ENCODE measurements around the gene PTPRN2. TPM values are rescaled to one million over a fixed set of nuclear protein-coding genes. Genes with fewer than 3 reads are reported as not detected.

Gene PTPRN2
- total and polyA plus RNA-seq, 2 of the 8 experiments (the other 6 are each of a cell fraction or from before 2014, with no cell fraction given) = 2.6 to 4.5 TPM

GRCh38 chr7:158581440-158582088 lies 6.1 kb downstream of the PTPRN2 start:
- Histone ChIP-seq H4K8ac (ENCODE audit: extremely low read depth, insufficient read depth, low read length) (no peak overlapping the region), H2BK20ac (ENCODE audit: low read length) (no peak overlapping the region), H3K9ac (replicated peaks in 1 of 4; ENCODE audit: extremely low read depth in 1 of 4, low read depth in 3 of 4, low read length in 3 of 4) (no peak overlapping the region), H3K27me3 (replicated peaks in 1 of 4; ENCODE audit: control insufficient read depth in 3 of 4, extremely low read depth in 1 of 4, insufficient read depth in 3 of 4, low read length in 3 of 4) (peaks cover 0 to 19% (median 13%) of the 10 kb centered on the region in 4 experiments; a peak in 6 of 7 replicates), H4K20me1 (replicated peaks in 1 of 2; ENCODE audit: control insufficient read depth in 1 of 2, insufficient read depth in 2 of 2, low read length in 2 of 2) (peaks cover 0 to 3% of the 10 kb centered on the region in 2 experiments), H3K23me2 (ENCODE audit: low read depth, low read length) (peaks cover 1% of the 10 kb centered on the region; the same call in 1 of the 2 replicates), H2AK5ac (ENCODE audit: low read depth, low read length) (no peak overlapping the region), H3K4ac (replicated peaks; ENCODE audit: insufficient read length, low read depth, low read length) (no peak overlapping the region), H3K27ac (ENCODE audit: low read depth, low read length) (no peak overlapping the region), H2BK12ac (ENCODE audit: low read depth, low read length) (no peak overlapping the region), H3K4me2 (ENCODE audit: insufficient read depth in 1 of 2, low read depth in 2 of 2, low read length in 2 of 2) (no peak overlapping the region), H2AFZ (ENCODE audit: low read length) (no peak overlapping the region), H3K79me1 (ENCODE audit: low read depth, low read length) (no peaks in the 10 kb centered on the region), H4K91ac (replicated peaks; ENCODE audit: insufficient read length, low read length) (no peak overlapping the region), H3K4me3 (ENCODE audit: extremely low read depth in 1 of 4, insufficient read depth in 2 of 4, low read depth in 3 of 4, low read length in 4 of 4) (no peak overlapping the region), H3K36me3 (ENCODE audit: control insufficient read depth in 2 of 4, insufficient read depth in 4 of 4, low read length in 3 of 4) (no peaks in the 10 kb centered on the region; a peak in 2 of 8 replicates), H2BK5ac (ENCODE audit: low read depth, low read length) (no peak overlapping the region), H3K4me1 (replicated peaks in 1 of 4; ENCODE audit: control insufficient read depth in 3 of 4, insufficient read depth in 4 of 4, low read length in 3 of 4) (0 out of 7 replicates have a peak, but pooled peaks cover 0 to 1% (median 0%) of the 10 kb centered on the region in 4 experiments), H3K23ac (ENCODE audit: insufficient read length) (no peak overlapping the region), H3K18ac (ENCODE audit: extremely low read depth, low read length) (no peak overlapping the region), H3K56ac (replicated peaks; ENCODE audit: insufficient read length, low read depth, low read length) (no peak overlapping the region), H3K79me2 (ENCODE audit: control insufficient read depth in 1 of 2, insufficient read depth in 2 of 2, low read length in 2 of 2) (no peaks in the 10 kb centered on the region), H2BK15ac (ENCODE audit: low read length) (no peak overlapping the region), H4K5ac (ENCODE audit: insufficient read length, low read depth, low read length) (no peak overlapping the region), H3K14ac (ENCODE audit: insufficient read length) (no peak overlapping the region), H2BK120ac (replicated peaks; ENCODE audit: low read depth, low read length) (no peak overlapping the region), H3K9me3 (ENCODE audit: insufficient read depth in 2 of 2, low read depth in 1 of 2, low read length in 1 of 2) (peaks cover 13 to 14% of the 10 kb centered on the region in 2 experiments)
- DNase-seq (ENCODE audit: low read depth in 1 of 2, low spot score in 2 of 2) = no peak
- FAIRE-seq = no peak
- WGBS, 2 experiments (ENCODE audit: extremely low coverage in 1 of 2, insufficient coverage in 1 of 2, insufficient read length in 1 of 2, insufficient replicate concordance in 2 of 2, low coverage in 1 of 2, low lambda C conversion rate in 2 of 2, missing lambda C conversion rate in 1 of 2) = 82% methylated on average over 7 of the region's 7 CpGs; no CpG with 5 or more reads in 1 of the 2 experiments
- POLR2A ChIA-PET (ENCODE audit: partially characterized antibody) = no interaction called here
- CTCF ChIA-PET (ENCODE audit: partially characterized antibody) = interaction anchor here (1.1 kb wide), 1 partner anchor 11 kb away, joined by 3 read pairs; no protein-coding TSS in a partner anchor
- TF ChIP-seq MAFK (IDR thresholded peaks at IDR 0.05; ENCODE audit: low read depth, low read length) = no peak

All from H1 (cell line).